Measurements from ENCODE around the gene SLC25A26.
A peak's percentile ranks its signal among the peaks of the same experiment; 100 is the strongest.

Gene SLC25A26

DNA sequence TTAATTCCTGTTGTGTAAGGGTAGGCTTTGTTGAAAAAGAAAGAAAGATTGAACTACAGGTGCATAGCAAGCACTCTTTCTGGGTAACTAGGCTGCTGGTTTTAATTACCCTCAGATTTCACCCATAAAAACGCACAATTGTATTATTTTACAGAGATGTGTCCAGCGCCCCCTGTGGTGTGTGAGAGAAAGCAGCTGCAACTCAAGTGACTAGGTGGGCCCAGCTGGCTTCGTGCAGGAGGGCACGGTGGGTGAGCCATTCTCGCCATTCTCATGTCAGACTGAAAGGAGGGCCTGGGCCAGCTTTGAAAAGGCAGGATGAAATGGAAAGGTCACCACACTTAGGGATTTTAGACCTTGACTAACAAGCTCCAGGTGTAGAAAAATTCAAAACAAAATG is 157.5 kb downstream of the SLC25A26 start:
- TF ChIP-seq, protein P1, sequence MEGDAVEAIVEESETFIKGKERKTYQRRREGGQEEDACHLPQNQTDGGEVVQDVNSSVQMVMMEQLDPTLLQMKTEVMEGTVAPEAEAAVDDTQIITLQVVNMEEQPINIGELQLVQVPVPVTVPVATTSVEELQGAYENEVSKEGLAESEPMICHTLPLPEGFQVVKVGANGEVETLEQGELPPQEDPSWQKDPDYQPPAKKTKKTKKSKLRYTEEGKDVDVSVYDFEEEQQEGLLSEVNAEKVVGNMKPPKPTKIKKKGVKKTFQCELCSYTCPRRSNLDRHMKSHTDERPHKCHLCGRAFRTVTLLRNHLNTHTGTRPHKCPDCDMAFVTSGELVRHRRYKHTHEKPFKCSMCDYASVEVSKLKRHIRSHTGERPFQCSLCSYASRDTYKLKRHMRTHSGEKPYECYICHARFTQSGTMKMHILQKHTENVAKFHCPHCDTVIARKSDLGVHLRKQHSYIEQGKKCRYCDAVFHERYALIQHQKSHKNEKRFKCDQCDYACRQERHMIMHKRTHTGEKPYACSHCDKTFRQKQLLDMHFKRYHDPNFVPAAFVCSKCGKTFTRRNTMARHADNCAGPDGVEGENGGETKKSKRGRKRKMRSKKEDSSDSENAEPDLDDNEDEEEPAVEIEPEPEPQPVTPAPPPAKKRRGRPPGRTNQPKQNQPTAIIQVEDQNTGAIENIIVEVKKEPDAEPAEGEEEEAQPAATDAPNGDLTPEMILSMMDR (IDR thresholded peaks at IDR 0.05; ENCODE audit: low read depth, low read length), result peak; percentile 46
- no peak overlapping the region for H3K4me3 ChIP-seq (ENCODE audit: low read depth, low read length)

DNA sequence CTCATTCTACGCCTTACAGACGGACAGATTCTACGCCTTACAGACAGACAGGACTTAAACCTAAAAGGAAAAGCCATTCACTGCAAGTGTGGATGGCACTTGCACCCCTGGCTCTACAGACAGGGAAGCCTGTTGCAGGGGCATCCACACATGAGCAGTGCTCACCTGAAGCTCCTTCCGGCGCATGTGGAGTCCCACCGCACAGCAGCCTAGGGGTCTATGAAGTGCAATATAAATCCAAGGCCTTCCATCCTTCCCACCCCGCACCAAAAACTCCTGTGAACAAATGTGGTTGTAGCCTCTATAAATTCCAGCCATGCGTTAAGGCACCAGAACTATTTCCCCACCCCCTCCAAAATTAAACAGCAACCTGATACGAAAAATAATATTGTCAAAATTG is 158.8 kb downstream of the SLC25A26 start:
- no peak overlapping the region for H3K4me3 ChIP-seq (ENCODE audit: low read depth, low read length)
- TF ChIP-seq, protein P1 (IDR thresholded peaks at IDR 0.05; ENCODE audit: low read depth, low read length), result no peak

DNA sequence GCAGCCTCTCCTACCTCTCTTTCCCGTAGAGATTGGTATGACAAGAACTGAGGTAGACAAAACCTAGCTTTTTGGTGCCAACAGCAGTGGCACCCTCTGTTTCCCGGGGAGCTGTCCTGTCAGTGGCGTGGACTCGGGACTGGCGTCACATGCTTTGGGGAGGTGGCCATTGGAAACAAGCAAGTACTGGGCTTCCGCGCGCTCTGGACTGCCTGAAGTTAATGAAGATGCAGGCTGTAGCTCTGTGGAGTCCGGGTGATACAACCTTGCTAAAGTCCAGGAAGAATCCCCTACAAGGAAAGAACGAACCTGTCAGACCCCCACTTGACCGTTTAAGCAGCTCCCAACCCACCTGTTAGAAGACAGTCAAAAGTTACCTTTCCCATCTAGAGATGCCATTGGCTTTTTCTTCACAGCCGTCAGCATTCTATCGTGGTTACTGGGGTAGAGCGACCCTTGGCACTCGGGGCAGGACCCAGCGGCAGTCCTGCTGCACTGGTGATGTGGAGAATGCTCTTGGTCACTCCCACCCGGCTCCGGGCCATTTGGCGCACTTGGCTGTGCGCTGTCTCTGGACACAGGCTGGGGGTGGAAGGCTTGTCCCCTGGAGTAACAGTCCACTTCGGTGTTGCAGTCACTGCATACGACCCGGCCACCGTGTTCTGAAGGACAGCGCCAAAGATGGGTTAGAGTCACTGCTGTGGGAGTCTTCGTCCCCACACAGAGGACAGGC is 159.6 kb downstream of the SLC25A26 start:
- TF ChIP-seq, protein P1 (IDR thresholded peaks at IDR 0.05; ENCODE audit: low read depth, low read length), result no peak

DNA sequence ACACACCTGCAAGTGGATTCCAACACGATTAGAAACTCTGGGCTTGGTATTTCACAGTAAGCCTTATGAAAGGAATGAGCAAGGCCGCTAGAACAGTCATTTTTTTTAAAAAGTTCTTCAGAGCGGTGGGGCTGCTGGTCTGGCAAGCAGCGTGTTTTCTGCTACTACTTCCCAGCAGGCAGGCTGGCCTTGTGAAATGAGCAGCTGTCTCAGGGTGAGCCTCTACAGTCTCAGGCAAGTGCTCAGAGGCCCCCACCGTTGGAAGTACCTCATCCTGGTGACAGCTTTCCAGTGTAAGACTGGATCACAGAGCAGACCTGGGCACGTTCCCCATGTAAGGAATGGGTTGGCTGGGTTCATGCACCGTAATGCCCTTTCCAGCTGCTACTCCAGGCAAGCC is 160.8 kb downstream of the SLC25A26 start:
- H3K4me3 ChIP-seq (ENCODE audit: low read depth, low read length), result no peak overlapping the region
- TF ChIP-seq, protein P1 (IDR thresholded peaks at IDR 0.05; ENCODE audit: low read depth, low read length), result no peak

More for the DNA sequence above, 159.6 kb downstream of the SLC25A26 start:
- H3K4me3 ChIP-seq (ENCODE audit: low read depth, low read length), result no peak overlapping the region

DNA sequence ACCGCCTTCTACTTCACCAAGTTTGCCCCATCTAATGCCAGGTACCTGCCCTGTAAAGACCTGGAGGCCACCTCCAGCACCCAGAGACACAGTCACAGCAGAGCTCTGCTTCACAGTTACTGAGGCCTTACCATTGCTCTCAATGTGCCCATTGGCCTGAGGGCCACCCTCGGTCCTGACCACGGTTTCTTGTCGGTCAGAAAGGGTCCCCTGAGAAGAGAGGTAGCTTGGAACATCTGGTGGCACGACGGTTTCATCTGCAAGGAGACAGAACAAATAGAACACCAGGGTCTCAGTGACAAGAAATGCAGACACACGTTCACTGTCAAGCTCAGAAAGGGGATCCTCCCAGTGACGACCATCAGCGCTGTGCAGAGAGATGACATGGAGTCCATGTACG is 161.3 kb downstream of the SLC25A26 start:
- TF ChIP-seq, protein P1 (IDR thresholded peaks at IDR 0.05; ENCODE audit: low read depth, low read length), result no peak

DNA sequence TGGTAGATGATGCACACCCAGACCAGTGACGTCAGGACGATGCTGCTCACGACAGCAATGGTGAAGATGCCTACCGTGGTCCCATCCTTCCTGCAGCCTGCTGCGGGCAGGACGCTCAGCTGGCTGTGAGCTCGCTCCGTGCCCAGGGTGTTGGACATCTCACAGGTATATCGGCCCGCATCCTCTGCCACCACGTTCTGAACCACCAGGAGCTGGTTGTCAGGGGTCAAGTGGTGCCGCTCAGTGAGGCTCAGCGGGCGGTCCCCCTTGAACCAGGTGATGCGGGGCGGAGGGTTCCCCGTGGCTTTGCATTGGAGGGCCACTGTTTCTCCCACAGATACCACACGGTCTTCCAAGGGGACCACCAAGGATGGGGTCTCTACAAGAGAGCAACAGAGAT is 162.2 kb downstream of the SLC25A26 start:
- TF ChIP-seq, protein P1 (IDR thresholded peaks at IDR 0.05; ENCODE audit: low read depth, low read length), result no peak
- H3K4me3 ChIP-seq (ENCODE audit: low read depth, low read length), result no peak overlapping the region

More for the DNA sequence above, 161.3 kb downstream of the SLC25A26 start:
- no peak overlapping the region for H3K4me3 ChIP-seq (ENCODE audit: low read depth, low read length)

DNA sequence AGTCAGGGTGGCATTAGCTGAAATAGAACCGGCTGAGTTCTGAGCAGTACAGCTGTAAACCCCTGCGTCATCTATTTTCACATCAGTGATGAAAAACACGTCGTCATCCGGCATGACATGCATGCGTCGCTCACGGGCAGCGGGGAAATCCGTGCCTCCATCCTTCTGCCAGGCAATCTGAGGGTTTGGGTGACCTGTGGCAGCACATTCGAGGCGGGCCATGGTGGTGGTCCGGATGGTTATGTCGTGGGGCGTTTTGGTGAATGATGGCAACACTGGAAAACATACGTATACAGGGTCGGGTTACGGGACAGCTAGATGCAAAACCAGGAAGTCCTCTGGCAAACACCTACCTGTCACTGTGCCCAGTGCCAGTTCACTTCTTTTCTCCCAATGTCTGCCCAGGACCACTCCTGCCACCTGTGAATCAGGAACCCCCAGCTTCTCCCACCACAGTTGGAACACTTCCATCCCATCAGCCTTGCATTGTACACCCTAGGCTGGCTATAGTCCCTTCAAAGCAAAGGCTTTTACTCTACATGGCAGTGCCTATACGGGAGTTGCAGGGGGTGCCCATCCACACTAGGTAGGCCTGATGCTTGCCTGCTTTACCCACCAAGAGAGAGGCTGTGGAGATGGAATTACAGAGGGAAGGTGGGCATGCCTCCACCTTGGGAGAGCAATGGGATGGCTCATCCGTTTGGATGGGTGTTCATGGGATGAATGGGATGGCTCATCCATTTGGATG is 163.4 kb downstream of the SLC25A26 start:
- TF ChIP-seq, protein P1 (IDR thresholded peaks at IDR 0.05; ENCODE audit: low read depth, low read length), result no peak
- H3K4me3 ChIP-seq (ENCODE audit: low read depth, low read length), result no peak overlapping the region

Measured in WI38 (cell line).